DMS114 treated with DMSO at 0.1 percent for 48 hours (cell line): Measurements from ENCODE around the gene FRRS1L.

ENCODE experiments used
- DNase-seq: peaks from one replicate; lab custom pipeline; 2025; ENCODE audit not compliant: unreplicated experiment; lab: John Stamatoyannopoulos, UW

The FRRS1L gene

GRCh38 chr9:109176963-109177362 is 9.9 kb upstream of the FRRS1L start:
- no peak for DNase-seq

- no peak for DNase-seq
Measured at GRCh38 chr9:109176386-109176785, 9.3 kb upstream of the FRRS1L start.

GRCh38 chr9:109172935-109173334 is 5.9 kb upstream of the FRRS1L start:
- DNase-seq, result no peak

GRCh38 chr9:109171926-109172325 is 4.9 kb upstream of the FRRS1L start:
- DNase-seq, result no peak

- DNase-seq, result no peak
Measured at GRCh38 chr9:109168170-109168569, 1.1 kb upstream of the FRRS1L start.

- DNase-seq, result no peak
Measured at GRCh38 chr9:109167716-109168115, 667 bp upstream of the FRRS1L start.

- no peak for DNase-seq
Measured at GRCh38 chr9:109166171-109166770, 778 bp downstream of the FRRS1L start.

- no peak for DNase-seq
Measured at GRCh38 chr9:109164042-109164441, 3.0 kb downstream of the FRRS1L start.

- no peak for DNase-seq
Measured at GRCh38 chr9:109163194-109163593, 3.9 kb downstream of the FRRS1L start.

GRCh38 chr9:109162677-109163076 is 4.4 kb downstream of the FRRS1L start:
- DNase-seq, result no peak

GRCh38 chr9:109161471-109161870 is 5.6 kb downstream of the FRRS1L start:
- DNase-seq, result no peak

- DNase-seq, result no peak
Measured at GRCh38 chr9:109159583-109159982, 7.5 kb downstream of the FRRS1L start.

GRCh38 chr9:109158651-109159050 is 8.4 kb downstream of the FRRS1L start:
- no peak for DNase-seq

GRCh38 chr9:109156708-109157107 is 10.3 kb downstream of the FRRS1L start:
- DNase-seq, result no peak

- no peak for DNase-seq
Measured at GRCh38 chr9:109150925-109151545, 16.0 kb downstream of the FRRS1L start.

- DNase-seq, result no peak
Measured at GRCh38 chr9:109149722-109150121, 17.3 kb downstream of the FRRS1L start.

- DNase-seq, result no peak
Measured at GRCh38 chr9:109149089-109149488, 18.0 kb downstream of the FRRS1L start.

- no peak for DNase-seq
Measured at GRCh38 chr9:109145051-109145450, 22.0 kb downstream of the FRRS1L start.

GRCh38 chr9:109143881-109144562 is 23.0 kb downstream of the FRRS1L start:
- no peak for DNase-seq

- DNase-seq, result no peak
Measured at GRCh38 chr9:109141375-109141774, 25.7 kb downstream of the FRRS1L start.

GRCh38 chr9:109139851-109140250 is 27.2 kb downstream of the FRRS1L start:
- no peak for DNase-seq

- no peak for DNase-seq
Measured at GRCh38 chr9:109138421-109138820, 28.6 kb downstream of the FRRS1L start.
